Measurements from ENCODE around the gene RNASEH2B. TPM values are rescaled to one million over a fixed set of nuclear protein-coding genes. Genes with fewer than 3 reads are reported as not detected.

Gene RNASEH2B
- total RNA-seq, 1 experiment from 2014 or later, result 33.3 TPM

DNA sequence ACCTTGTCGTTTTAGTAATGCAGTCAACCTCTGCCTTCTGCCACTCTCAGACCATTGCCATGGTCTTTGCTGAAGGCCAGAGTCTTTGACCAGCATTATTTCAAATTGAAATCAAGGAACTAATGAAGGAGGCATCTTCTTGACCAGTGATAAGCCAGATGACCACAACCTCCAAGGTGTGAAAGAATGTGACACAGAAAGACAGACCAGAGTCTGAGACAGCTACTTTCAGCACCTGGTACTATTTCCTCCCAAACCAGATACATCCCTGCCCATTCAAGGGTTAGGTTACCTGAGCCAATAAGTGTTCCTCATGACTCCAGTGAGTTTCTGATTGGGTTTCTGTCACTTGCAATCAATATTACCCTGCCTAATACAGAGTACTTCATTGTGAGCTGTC, 20.3 kb upstream of the RNASEH2B start:
- TF ChIP-seq HMGA2 (CRISPR knock-in tag; IDR thresholded peaks at IDR 0.05) (no peak), FOXP1 (CRISPR knock-in tag; IDR thresholded peaks at IDR 0.05; ENCODE audit: borderline replicate concordance) (no peak)
- DNase-seq (ENCODE audit: low spot score), result no peak
- ChIA-PET CTCF (no interaction called here), POLR2A (no interaction called here)
- Mint-ChIP-seq H3K27me3 (ENCODE audit: low read depth) (no peaks in the 10 kb centered on the region; the same call in 1 of the 2 replicates), H3K4me3 (no peak overlapping the region), H3K36me3 (no peaks in the 10 kb centered on the region), H3K27ac (no peak overlapping the region), H3K4me1 (peaks cover 33% of the 10 kb centered on the region), H3K9me3 (no peaks in the 10 kb centered on the region)
- ATAC-seq, result no peak

DNA sequence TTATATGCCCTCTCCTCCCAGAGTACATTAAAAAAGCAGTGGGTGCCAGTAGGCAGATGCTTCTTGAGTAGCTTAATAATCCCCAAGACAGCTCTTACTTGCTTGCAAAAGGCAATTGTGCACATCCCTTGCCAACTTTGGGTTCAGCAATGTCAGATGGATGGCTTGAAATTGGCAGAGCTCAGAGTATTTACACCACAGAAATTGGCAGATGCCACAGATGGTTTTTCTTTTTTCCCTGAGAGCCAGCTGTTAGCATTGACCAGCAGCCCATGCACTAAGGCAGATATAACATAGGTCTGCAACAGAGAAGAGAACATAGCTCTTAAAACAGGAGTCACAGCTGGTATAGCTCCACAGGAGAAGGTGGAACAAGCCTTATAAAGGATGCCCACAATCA, 18.4 kb upstream of the RNASEH2B start:
- POLR2A ChIA-PET, result no interaction called here
- no peak overlapping the region for H3K4me3 Mint-ChIP-seq
- no peak for ATAC-seq
- no peak for DNase-seq (ENCODE audit: low spot score)
- H3K4me1 Mint-ChIP-seq, result peaks cover 40% of the 10 kb centered on the region
- CTCF ChIA-PET, result interaction anchor here (1.1 to 2.9 kb wide), 4 partner anchors 21 to 955 kb away, joined by 3 to 20 read pairs (median 3); partner anchors contain the start of gene SPRYD7
- no peaks in the 10 kb centered on the region for H3K9me3 Mint-ChIP-seq
- H3K36me3 Mint-ChIP-seq, result no peaks in the 10 kb centered on the region
- H3K27ac Mint-ChIP-seq, result no peak overlapping the region
- H3K27me3 Mint-ChIP-seq (ENCODE audit: low read depth), result peaks cover 2% of the 10 kb centered on the region; the same call in 1 of the 2 replicates
- TF ChIP-seq NFYB (CRISPR knock-in tag; conservative IDR thresholded peaks at IDR 0.05; ENCODE audit: low read depth) (no peak), FOXJ3 (CRISPR knock-in tag; IDR thresholded peaks at IDR 0.05; ENCODE audit: borderline replicate concordance) (no peak), JAZF1 (CRISPR knock-in tag; IDR thresholded peaks at IDR 0.05) (no peak), ZBTB21 (CRISPR knock-in tag; IDR thresholded peaks at IDR 0.05; ENCODE audit: borderline replicate concordance) (no peak)
- TF ChIP-seq, protein P1, sequence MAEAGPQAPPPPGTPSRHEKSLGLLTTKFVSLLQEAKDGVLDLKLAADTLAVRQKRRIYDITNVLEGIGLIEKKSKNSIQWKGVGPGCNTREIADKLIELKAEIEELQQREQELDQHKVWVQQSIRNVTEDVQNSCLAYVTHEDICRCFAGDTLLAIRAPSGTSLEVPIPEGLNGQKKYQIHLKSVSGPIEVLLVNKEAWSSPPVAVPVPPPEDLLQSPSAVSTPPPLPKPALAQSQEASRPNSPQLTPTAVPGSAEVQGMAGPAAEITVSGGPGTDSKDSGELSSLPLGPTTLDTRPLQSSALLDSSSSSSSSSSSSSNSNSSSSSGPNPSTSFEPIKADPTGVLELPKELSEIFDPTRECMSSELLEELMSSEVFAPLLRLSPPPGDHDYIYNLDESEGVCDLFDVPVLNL (CRISPR knock-in tag; IDR thresholded peaks at IDR 0.05; ENCODE audit: borderline replicate concordance, low read depth), result no peak
- TF ChIP-seq, protein P2, sequence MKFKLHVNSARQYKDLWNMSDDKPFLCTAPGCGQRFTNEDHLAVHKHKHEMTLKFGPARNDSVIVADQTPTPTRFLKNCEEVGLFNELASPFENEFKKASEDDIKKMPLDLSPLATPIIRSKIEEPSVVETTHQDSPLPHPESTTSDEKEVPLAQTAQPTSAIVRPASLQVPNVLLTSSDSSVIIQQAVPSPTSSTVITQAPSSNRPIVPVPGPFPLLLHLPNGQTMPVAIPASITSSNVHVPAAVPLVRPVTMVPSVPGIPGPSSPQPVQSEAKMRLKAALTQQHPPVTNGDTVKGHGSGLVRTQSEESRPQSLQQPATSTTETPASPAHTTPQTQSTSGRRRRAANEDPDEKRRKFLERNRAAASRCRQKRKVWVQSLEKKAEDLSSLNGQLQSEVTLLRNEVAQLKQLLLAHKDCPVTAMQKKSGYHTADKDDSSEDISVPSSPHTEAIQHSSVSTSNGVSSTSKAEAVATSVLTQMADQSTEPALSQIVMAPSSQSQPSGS (CRISPR knock-in tag; IDR thresholded peaks at IDR 0.05; ENCODE audit: borderline replicate concordance, low read depth), result no peak
- TF ChIP-seq, protein P3, sequence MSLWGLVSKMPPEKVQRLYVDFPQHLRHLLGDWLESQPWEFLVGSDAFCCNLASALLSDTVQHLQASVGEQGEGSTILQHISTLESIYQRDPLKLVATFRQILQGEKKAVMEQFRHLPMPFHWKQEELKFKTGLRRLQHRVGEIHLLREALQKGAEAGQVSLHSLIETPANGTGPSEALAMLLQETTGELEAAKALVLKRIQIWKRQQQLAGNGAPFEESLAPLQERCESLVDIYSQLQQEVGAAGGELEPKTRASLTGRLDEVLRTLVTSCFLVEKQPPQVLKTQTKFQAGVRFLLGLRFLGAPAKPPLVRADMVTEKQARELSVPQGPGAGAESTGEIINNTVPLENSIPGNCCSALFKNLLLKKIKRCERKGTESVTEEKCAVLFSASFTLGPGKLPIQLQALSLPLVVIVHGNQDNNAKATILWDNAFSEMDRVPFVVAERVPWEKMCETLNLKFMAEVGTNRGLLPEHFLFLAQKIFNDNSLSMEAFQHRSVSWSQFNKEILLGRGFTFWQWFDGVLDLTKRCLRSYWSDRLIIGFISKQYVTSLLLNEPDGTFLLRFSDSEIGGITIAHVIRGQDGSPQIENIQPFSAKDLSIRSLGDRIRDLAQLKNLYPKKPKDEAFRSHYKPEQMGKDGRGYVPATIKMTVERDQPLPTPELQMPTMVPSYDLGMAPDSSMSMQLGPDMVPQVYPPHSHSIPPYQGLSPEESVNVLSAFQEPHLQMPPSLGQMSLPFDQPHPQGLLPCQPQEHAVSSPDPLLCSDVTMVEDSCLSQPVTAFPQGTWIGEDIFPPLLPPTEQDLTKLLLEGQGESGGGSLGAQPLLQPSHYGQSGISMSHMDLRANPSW (CRISPR knock-in tag; conservative IDR thresholded peaks at IDR 0.05; ENCODE audit: low read depth), result no peak
- TF ChIP-seq, protein P4, sequence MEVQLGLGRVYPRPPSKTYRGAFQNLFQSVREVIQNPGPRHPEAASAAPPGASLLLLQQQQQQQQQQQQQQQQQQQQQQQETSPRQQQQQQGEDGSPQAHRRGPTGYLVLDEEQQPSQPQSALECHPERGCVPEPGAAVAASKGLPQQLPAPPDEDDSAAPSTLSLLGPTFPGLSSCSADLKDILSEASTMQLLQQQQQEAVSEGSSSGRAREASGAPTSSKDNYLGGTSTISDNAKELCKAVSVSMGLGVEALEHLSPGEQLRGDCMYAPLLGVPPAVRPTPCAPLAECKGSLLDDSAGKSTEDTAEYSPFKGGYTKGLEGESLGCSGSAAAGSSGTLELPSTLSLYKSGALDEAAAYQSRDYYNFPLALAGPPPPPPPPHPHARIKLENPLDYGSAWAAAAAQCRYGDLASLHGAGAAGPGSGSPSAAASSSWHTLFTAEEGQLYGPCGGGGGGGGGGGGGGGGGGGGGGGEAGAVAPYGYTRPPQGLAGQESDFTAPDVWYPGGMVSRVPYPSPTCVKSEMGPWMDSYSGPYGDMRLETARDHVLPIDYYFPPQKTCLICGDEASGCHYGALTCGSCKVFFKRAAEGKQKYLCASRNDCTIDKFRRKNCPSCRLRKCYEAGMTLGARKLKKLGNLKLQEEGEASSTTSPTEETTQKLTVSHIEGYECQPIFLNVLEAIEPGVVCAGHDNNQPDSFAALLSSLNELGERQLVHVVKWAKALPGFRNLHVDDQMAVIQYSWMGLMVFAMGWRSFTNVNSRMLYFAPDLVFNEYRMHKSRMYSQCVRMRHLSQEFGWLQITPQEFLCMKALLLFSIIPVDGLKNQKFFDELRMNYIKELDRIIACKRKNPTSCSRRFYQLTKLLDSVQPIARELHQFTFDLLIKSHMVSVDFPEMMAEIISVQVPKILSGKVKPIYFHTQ (CRISPR knock-in tag; IDR thresholded peaks at IDR 0.05), result no peak

DNA sequence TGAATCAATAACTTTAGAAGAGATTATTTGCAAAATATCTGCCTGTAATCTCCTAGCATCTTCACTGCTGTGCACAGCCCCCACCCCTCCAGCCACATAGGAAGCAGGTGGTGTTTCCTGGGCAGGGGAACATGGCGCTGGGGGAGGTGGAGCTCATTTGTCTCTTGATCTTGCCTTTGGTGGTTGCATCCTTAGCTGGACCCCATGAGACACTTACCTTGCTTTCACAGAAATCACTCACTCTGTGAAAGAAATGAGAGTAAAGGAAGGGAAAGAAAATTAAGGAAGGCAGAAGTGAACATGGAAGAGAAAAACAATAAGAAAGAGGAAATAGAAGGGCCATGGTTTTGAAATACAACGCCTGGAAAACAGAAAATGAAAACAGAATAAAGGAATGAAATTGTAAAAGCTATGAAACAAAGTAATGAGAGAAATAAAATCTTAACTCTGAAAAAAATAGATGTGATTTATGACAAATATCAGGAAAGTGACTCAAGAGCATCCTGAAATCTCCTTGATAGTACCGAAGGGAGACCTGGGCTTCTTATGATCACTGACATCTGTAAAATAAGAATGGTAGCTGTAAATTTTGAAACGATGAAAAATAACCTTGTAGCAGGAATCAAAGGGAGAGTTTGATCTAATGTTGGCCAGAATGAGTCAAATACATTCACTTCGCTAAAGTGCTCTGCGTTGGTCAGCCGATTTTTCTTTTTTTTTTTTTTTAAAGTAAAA, 17.2 kb upstream of the RNASEH2B start:
- ATAC-seq (peak; percentile 49; the same call in 1 of the 2 replicates), DNase-seq (ENCODE audit: low spot score) (no peak)
- CTCF ChIA-PET, result interaction anchor here (1.0 to 2.9 kb wide), 6 partner anchors 20 to 956 kb away, joined by 3 to 20 read pairs (median 3); partner anchors contain the start of gene SPRYD7
- TF ChIP-seq, protein P5, sequence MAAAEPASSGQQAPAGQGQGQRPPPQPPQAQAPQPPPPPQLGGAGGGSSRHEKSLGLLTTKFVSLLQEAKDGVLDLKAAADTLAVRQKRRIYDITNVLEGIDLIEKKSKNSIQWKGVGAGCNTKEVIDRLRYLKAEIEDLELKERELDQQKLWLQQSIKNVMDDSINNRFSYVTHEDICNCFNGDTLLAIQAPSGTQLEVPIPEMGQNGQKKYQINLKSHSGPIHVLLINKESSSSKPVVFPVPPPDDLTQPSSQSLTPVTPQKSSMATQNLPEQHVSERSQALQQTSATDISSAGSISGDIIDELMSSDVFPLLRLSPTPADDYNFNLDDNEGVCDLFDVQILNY (CRISPR knock-in tag; IDR thresholded peaks at IDR 0.05), result no peak
- TF ChIP-seq, protein P6, sequence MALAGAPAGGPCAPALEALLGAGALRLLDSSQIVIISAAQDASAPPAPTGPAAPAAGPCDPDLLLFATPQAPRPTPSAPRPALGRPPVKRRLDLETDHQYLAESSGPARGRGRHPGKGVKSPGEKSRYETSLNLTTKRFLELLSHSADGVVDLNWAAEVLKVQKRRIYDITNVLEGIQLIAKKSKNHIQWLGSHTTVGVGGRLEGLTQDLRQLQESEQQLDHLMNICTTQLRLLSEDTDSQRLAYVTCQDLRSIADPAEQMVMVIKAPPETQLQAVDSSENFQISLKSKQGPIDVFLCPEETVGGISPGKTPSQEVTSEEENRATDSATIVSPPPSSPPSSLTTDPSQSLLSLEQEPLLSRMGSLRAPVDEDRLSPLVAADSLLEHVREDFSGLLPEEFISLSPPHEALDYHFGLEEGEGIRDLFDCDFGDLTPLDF (CRISPR knock-in tag; IDR thresholded peaks at IDR 0.05), result no peak
- TF ChIP-seq SMAD3 (CRISPR knock-in tag; IDR thresholded peaks at IDR 0.05; ENCODE audit: borderline replicate concordance), result no peak
- TF ChIP-seq ATF1 (CRISPR knock-in tag; IDR thresholded peaks at IDR 0.05), result no peak
- no peak for TF ChIP-seq ZNF671 (CRISPR knock-in tag; IDR thresholded peaks at IDR 0.05)
- TF ChIP-seq RELA (CRISPR knock-in tag; IDR thresholded peaks at IDR 0.05; ENCODE audit: borderline replicate concordance), result no peak
- Mint-ChIP-seq H3K36me3 (no peaks in the 10 kb centered on the region), H3K4me3 (peak overlapping the region; percentile 18), H3K27ac (peak overlapping the region; percentile 84; the same call in 1 of the 2 replicates), H3K27me3 (ENCODE audit: low read depth) (peaks cover 6% of the 10 kb centered on the region), H3K9me3 (0 out of 2 replicates have a peak, but pooled peaks cover 3% of the 10 kb centered on the region), H3K4me1 (peaks cover 40% of the 10 kb centered on the region)
- POLR2A ChIA-PET, result interaction anchor here (1.0 kb wide), 1 partner anchor 8 kb away, joined by 3 read pairs; no protein-coding TSS in a partner anchor
